HAP-1 (cell line): ENCODE data around the gene RAD50.
"Not testable (repeated sequence)": the region's sequence is repeated elsewhere in the genome, so short reads cannot be mapped to it uniquely, and the experiment has no call there.

Source experiments
- DNase-seq, 2 experiments: peaks; one replicate each; pipeline ENCODE4 v3.0.0-alpha.2; 2016 to 2020; ENCODE audit warnings: low spot score in 2 of 2
- H3K27me3 ChIP-seq: fragments of 250-450 bp; sonication (Bioruptor Pico); 2 replicates; pipeline ENCODE4 v1.5.1; 2020; ENCODE audit warnings: low read depth, mild to moderate bottlenecking, moderate library complexity
- H3K36me3 ChIP-seq: fragments of 250-450 bp; sonication (Bioruptor Pico); replicated peaks from 2 replicates; pipeline ENCODE4 v1.5.1; 2020; ENCODE audit warnings: mild to moderate bottlenecking
- H3K4me1 ChIP-seq: fragments of 250-450 bp; sonication (Bioruptor Pico); 2 replicates; pipeline ENCODE4 v1.5.1; 2020; ENCODE audit warnings: mild to moderate bottlenecking
- H3K4me3 ChIP-seq: fragments of 250-450 bp; sonication (Bioruptor Pico); 2 replicates; pipeline ENCODE4 v1.5.1; 2020; ENCODE audit warnings: mild to moderate bottlenecking, moderate library complexity
- H3K9me3 ChIP-seq: fragments of 250-450 bp; sonication (Bioruptor Pico); 2 replicates; pipeline ENCODE4 v1.5.1; 2020; ENCODE audit warnings: mild to moderate bottlenecking, moderate library complexity
- in situ Hi-C: fragments of 300-500 bp; cut with MboI; formaldehyde crosslinking; loops from 3 replicates; pipeline ENCODE4 v1.14.3; 2020; ENCODE audit warnings: low sequenced_read_pairs, inconsistent platforms, mixed read lengths

The RAD50 gene

DNA sequence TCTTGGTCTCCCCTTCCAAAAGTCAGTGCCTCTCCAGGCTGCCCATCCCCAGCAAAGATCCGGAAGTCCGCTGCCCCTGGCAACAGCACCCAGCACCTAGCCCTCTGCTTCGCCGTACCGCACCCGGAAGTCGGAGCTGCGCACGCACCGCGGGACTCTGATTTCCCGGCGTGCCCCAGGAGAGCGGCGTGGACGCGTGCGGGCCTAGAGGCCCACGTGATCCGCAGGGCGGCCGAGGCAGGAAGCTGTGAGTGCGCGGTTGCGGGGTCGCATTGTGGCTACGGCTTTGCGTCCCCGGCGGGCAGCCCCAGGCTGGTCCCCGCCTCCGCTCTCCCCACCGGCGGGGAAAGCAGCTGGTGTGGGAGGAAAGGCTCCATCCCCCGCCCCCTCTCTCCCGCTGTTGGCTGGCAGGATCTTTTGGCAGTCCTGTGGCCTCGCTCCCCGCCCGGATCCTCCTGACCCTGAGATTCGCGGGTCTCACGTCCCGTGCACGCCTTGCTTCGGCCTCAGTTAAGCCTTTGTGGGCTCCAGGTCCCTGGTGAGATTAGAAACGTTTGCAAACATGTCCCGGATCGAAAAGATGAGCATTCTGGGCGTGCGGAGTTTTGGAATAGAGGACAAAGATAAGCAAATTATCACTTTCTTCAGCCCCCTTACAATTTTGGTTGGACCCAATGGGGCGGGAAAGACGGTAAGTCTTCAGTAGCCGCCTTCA is at the start of gene RAD50:
Gene RAD50, plus strand, starts transcription at position 215 of the 715 bp plus-strand sequence. Its CDS starts 348 bp downstream, at position 563.
- no peaks in the 10 kb centered on the region for H3K27me3 ChIP-seq

GRCh38 chr5:132510076-132510475 is 46.7 kb upstream of the RAD50 start:
- no peak for DNase-seq
- H3K4me3 ChIP-seq, result no peak overlapping the region
- no peaks in the 10 kb centered on the region; the same call in 1 of the 2 replicates for H3K4me1 ChIP-seq
- no peaks in the 10 kb centered on the region for H3K9me3 ChIP-seq
- H3K27me3 ChIP-seq, result no peaks in the 10 kb centered on the region
- in situ Hi-C loops, result no loop called here
- H3K36me3 ChIP-seq, result no peaks in the 10 kb centered on the region

More for the DNA sequence above, at the start of gene RAD50:
- peaks cover 24% of the 10 kb centered on the region for H3K36me3 ChIP-seq
- H3K9me3 ChIP-seq, result no peaks in the 10 kb centered on the region
- DNase-seq, result peak; percentile 85 to 94
- in situ Hi-C loops, result no loop called here
- H3K4me1 ChIP-seq, result peaks cover 10% of the 10 kb centered on the region
- H3K4me3 ChIP-seq, result peak within 1 kb of the TSS; percentile 47

DNA sequence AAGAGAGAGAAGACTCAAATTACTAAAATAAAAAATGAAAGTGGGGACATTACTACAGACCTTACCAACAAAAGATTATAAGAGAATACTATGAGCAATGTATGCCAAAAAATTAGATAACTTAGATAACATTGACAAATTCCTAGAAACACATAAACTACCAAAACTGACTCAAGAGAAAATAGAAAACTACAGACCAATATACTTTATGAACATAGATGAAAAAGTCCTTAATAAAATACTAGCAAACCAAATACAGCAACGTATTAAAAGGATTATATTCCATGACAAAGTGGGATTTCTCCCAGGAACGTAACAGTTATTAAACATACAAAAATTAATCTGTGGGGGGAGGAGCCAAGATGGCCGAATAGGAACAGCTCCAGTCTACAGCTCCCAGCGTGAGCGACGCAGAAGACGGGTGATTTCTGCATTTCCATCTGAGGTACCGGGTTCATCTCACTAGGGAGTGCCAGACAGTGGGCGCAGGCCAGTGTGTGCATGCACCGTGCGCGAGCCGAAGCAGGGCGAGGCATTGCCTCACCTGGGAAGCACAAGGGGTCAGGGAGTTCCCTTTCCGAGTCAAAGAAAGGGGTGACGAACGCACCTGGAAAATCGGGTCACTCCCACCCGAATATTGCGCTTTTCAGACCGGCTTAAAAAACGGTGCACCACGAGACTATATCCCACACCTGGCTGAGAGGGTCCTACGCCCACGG is 43.0 kb upstream of the RAD50 start:
- H3K4me1 ChIP-seq, DNase-seq, H3K9me3 ChIP-seq, in situ Hi-C loops, H3K4me3 ChIP-seq, H3K36me3 ChIP-seq, H3K27me3 ChIP-seq: not testable (repeated sequence)

DNA sequence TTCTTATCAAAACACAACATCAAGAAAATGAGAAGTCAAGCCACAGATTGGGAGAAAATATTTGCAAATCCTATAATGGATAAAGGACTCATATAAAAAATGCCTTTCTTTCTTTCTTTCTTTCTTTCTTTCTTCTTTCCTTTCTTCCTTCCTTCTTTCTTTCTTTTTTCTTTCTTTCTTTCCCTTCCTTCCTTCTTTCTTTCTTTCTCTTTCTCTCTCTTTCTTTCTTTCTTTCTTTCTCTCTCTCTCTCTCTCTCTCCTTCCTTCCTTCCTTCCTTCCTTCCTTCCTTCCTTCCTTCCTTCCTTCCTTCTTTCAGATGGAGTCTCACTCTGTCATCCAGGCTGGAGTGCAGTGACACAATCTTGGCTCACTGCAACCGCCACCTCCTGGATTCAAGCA is 34.7 kb upstream of the RAD50 start:
- H3K4me3 ChIP-seq, H3K4me1 ChIP-seq, H3K27me3 ChIP-seq, in situ Hi-C loops, H3K36me3 ChIP-seq, H3K9me3 ChIP-seq, DNase-seq: not testable (repeated sequence)

- H3K4me3 ChIP-seq, DNase-seq, H3K4me1 ChIP-seq, H3K27me3 ChIP-seq, H3K9me3 ChIP-seq, H3K36me3 ChIP-seq, in situ Hi-C loops: not testable (repeated sequence)
These were observed 31.9 kb upstream of the RAD50 start for GRCh38 chr5:132524877-132525276.

- Histone ChIP-seq H3K4me1 (no peaks in the 10 kb centered on the region), H3K27me3 (no peaks in the 10 kb centered on the region), H3K4me3 (no peak overlapping the region), H3K36me3 (no peaks in the 10 kb centered on the region), H3K9me3 (0 out of 2 replicates have a peak, but pooled peaks cover 2% of the 10 kb centered on the region)
- no peak for DNase-seq
- in situ Hi-C loops, result no loop called here
These were observed 31.5 kb upstream of the RAD50 start for GRCh38 chr5:132525299-132525724.

DNA sequence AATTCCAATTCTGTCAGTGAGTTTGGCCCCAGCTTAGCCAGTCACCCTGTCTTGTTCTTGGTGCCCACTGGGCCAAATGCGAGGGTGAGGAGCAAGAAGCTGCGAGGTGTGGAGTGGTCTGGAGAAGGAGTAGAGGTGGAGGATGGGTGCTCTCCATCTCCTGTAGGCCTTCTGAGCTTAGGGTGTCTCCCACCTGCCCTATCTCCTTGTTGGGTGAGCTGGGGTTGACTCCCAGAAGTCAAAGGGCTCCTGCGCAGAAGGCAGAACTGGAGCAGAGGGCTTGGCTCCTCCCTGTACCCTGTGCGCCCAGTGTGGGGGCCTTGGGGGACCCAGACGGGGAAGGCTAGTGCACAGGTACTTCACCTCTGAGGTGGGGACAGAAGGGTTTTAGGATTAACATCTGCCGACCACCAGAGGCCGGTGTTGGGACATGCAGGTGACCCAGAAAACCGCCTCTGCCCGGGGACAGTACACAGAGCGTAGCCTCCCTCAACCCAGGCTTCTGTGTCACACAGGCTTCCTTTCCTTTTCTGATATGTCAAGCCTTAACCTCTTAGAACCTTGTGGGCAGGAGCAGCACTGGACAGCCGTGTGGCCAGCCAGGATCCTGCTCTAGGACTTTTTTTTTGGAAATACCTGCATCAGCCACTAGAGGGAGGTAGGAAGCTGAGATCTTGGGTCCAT is 30.3 kb upstream of the RAD50 start:
- Histone ChIP-seq H3K4me3 (peak overlapping the region; percentile 4; the same call in 1 of the 2 replicates), H3K36me3 (no peaks in the 10 kb centered on the region), H3K27me3 (peaks cover 6% of the 10 kb centered on the region), H3K9me3 (0 out of 2 replicates have a peak, but pooled peaks cover 2% of the 10 kb centered on the region), H3K4me1 (no peaks in the 10 kb centered on the region)
- peak; percentile 54 to 64 for DNase-seq
- in situ Hi-C loops, result no loop called here

- in situ Hi-C loops, result no loop called here
- Histone ChIP-seq H3K4me1 (no peaks in the 10 kb centered on the region), H3K9me3 (0 out of 2 replicates have a peak, but pooled peaks cover 2% of the 10 kb centered on the region), H3K27me3 (peaks cover 8% of the 10 kb centered on the region), H3K4me3 (no peak overlapping the region; the same call in 1 of the 2 replicates), H3K36me3 (no peaks in the 10 kb centered on the region)
- no peak for DNase-seq
These were observed 29.7 kb upstream of the RAD50 start for GRCh38 chr5:132526974-132527564.

- H3K4me3 ChIP-seq, result no peak overlapping the region
- in situ Hi-C loops, result no loop called here
- no peaks in the 10 kb centered on the region for H3K36me3 ChIP-seq
- no peak for DNase-seq
- H3K4me1 ChIP-seq, result no peaks in the 10 kb centered on the region
- H3K9me3 ChIP-seq, result no peaks in the 10 kb centered on the region
- H3K27me3 ChIP-seq, result peaks cover 13% of the 10 kb centered on the region
These were observed 28.8 kb upstream of the RAD50 start for GRCh38 chr5:132528021-132528420.

DNA sequence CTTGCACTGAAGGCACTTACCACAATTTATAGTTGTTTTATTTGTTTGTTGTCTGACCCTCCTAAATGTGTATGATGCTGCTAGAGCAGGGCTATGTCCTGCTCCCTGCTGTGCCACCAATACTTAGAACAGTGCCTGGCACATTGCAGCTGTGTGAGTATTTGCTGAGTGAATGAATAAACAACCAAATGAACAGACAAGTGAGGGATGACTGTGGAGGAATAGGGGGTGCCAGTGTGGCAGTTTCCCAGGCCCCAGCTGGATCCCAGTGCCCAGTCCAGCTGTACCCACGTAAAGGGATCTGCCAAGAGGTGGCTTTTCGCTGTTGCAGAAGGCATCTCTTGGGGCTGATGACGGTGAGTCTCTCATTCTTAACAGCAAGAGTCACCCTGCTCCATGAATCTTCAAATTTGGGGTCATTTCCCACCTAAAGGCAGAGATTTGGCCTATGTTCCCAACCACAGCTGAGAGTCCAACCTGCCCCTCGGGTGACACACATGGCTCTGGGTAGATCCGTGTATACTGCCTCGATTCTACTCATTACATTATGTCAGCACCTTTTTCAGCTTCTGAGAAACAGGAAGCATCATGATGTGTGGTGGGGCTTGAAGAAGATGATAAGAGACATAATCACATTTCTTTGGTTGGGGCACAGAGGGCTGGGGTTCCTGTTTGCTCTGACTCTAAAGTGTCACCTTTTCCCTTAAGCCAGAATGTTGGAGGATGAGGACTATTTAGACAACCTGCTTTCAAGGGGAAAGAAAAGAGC is 27.7 kb upstream of the RAD50 start:
- DNase-seq, result no peak
- in situ Hi-C loops, result no loop called here

GRCh38 chr5:132530946-132531345 is 25.8 kb upstream of the RAD50 start:
- no peaks in the 10 kb centered on the region for H3K9me3 ChIP-seq
- H3K36me3 ChIP-seq, result no peaks in the 10 kb centered on the region
- H3K4me3 ChIP-seq, result no peak overlapping the region
- H3K27me3 ChIP-seq, result peaks cover 28% of the 10 kb centered on the region
- in situ Hi-C loops, result no loop called here
- DNase-seq, result no peak
- H3K4me1 ChIP-seq, result no peaks in the 10 kb centered on the region

More for the DNA sequence above, 27.7 kb upstream of the RAD50 start:
- H3K4me3 ChIP-seq, result no peak overlapping the region
- no peaks in the 10 kb centered on the region for H3K9me3 ChIP-seq
- H3K4me1 ChIP-seq, result no peaks in the 10 kb centered on the region
- no peaks in the 10 kb centered on the region for H3K36me3 ChIP-seq
- H3K27me3 ChIP-seq, result peaks cover 17% of the 10 kb centered on the region

DNA sequence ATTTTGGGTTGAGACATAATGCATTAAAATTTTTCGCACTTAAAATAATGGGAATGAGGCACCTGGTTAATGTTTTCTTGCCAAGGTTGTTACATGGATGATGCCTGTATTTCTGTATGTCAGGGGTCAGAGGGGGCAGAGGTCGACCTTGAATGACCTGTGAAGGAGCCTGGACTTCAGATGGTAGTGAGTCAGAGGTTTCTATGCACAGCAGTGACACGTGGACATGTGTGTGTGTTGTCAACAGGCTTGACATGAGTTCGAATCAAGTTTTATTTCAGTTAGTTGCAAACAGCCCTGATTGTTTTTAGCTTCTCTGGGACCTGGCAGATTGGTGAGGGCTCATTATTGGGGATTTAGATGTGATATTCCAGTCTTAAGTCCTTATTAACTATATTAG is 17.1 kb upstream of the RAD50 start:
- H3K4me1 ChIP-seq, result no peaks in the 10 kb centered on the region
- no peak for DNase-seq
- no peaks in the 10 kb centered on the region for H3K9me3 ChIP-seq
- in situ Hi-C loops, result no loop called here
- H3K4me3 ChIP-seq, result no peak overlapping the region
- H3K27me3 ChIP-seq, result peaks cover 17% of the 10 kb centered on the region
- H3K36me3 ChIP-seq, result no peaks in the 10 kb centered on the region

DNA sequence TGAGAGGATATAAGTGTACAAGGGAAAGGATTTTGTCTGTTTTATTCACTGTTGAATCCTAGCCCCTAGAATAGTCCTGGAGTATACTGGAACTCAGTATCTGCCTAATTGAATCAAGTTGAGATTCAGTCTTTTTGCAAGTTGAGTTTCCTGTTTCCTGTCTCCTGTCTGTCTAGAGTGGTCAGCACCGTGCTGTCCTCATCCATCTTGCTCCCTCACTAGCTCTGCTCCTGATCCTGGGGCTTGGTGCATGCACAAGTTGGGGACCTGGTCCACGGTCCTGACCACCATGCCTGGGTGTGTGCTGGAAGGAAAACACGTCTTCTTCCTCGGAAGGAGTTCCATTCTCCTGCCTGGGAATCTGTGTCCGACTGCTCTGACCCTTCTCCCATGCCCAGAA is 16.6 kb upstream of the RAD50 start:
- no peak for DNase-seq
- Histone ChIP-seq H3K4me3 (no peak overlapping the region), H3K27me3 (peaks cover 13% of the 10 kb centered on the region), H3K36me3 (no peaks in the 10 kb centered on the region), H3K4me1 (no peaks in the 10 kb centered on the region), H3K9me3 (no peaks in the 10 kb centered on the region)
- in situ Hi-C loops, result no loop called here
